ENCODE results near the gene SLC50A1. TPM values are rescaled to one million over a fixed set of nuclear protein-coding genes. Genes with fewer than 3 reads are reported as not detected.

The SLC50A1 gene
- total and polyA plus RNA-seq, 4 donors = 26.3 to 114 (median 68.4) TPM

DNA sequence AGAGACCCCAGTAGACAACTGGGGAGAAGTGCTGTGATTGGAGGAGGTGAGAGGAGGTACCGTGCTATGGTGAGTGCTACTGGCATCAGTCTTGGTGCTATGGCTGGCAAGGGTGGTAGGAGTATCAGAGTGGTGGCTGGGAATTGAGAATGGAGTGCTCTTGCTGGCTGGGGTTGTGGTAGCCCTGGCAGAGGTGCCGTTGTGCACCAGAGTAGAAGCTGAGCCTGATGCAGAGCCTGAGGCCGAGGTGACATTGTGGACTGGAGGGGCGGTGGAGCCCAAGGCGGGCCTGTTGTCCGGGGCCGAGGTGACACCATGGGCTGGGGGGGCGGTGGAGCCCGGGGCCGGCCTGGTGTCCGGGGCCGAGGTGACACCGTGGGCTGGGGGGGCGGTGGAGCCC is 52.6 kb downstream of the SLC50A1 start:
- peaks cover 0 to 22% (median 9%) of the 10 kb centered on the region in 5 donors for H3K4me1 ChIP-seq (ENCODE audit: control insufficient read depth in 5 of 5, insufficient read depth in 5 of 5, low read length in 5 of 5)
- no peak overlapping the region for H3K4me3 ChIP-seq
- no peaks in the 10 kb centered on the region for H3K9me3 ChIP-seq (ENCODE audit: control insufficient read depth in 4 of 4, insufficient read depth in 3 of 4, low read length in 3 of 4)
- no peak overlapping the region for H3K9ac ChIP-seq (ENCODE audit: insufficient read depth in 1 of 2, low read length in 2 of 2)
- TF ChIP-seq, protein P1, sequence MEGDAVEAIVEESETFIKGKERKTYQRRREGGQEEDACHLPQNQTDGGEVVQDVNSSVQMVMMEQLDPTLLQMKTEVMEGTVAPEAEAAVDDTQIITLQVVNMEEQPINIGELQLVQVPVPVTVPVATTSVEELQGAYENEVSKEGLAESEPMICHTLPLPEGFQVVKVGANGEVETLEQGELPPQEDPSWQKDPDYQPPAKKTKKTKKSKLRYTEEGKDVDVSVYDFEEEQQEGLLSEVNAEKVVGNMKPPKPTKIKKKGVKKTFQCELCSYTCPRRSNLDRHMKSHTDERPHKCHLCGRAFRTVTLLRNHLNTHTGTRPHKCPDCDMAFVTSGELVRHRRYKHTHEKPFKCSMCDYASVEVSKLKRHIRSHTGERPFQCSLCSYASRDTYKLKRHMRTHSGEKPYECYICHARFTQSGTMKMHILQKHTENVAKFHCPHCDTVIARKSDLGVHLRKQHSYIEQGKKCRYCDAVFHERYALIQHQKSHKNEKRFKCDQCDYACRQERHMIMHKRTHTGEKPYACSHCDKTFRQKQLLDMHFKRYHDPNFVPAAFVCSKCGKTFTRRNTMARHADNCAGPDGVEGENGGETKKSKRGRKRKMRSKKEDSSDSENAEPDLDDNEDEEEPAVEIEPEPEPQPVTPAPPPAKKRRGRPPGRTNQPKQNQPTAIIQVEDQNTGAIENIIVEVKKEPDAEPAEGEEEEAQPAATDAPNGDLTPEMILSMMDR (IDR thresholded peaks at IDR 0.05; ENCODE audit: control extremely low read depth, extremely low read depth) = no peak
- ATAC-seq (ENCODE audit: insufficient read depth, low FRiP score) = no peak
- H3K27me3 ChIP-seq (ENCODE audit: control insufficient read depth in 3 of 3, insufficient read depth in 3 of 3, low read length in 2 of 3) = no peaks in the 10 kb centered on the region
- no peaks in the 10 kb centered on the region for H3K36me3 ChIP-seq (ENCODE audit: control insufficient read depth in 4 of 4, insufficient read depth in 4 of 4, low read length in 4 of 4)
- 75 to 88% methylated on average over 12 to 14 of the region's 14 CpGs for WGBS, 2 donors
- no peak for DNase-seq
- H3K27ac ChIP-seq (ENCODE audit: low read depth in 1 of 2, low read length in 1 of 2) = peak overlapping the region in 1 of 2 donors; percentile 85

Small RNAs within 50 kb of the gene (small RNA-seq; reads per million reads assigned to genes)
- not detected for gene HMGN2P18 (ENCODE audit: low replicate concordance)
- not detected for gene RF00019 (ENCODE audit: low replicate concordance)

Other genes with a start within 250 kb of the SLC50A1 start
- gene PMVK, start 199.1 kb upstream of the SLC50A1 start, total RNA-seq = 10 to 100 TPM; 18.4 to 48.8 TPM
- gene PMVK, start 199.1 kb upstream of the SLC50A1 start, polyA plus RNA-seq = 10 to 100 TPM; 39.0 to 47.9 TPM
- 100 to 1,000 TPM in 1 of 2 donors, 10 to 100 TPM in 1; 37.3 to 178 TPM for gene PBXIP1, start 179.8 kb upstream of the SLC50A1 start, total RNA-seq
- gene PBXIP1, start 179.8 kb upstream of the SLC50A1 start, polyA plus RNA-seq = 10 to 100 TPM; 32.8 to 33.2 TPM
- gene PYGO2, start 174.1 kb upstream of the SLC50A1 start, total RNA-seq = 10 to 100 TPM; 17.9 to 25.2 TPM
- gene PYGO2, start 174.1 kb upstream of the SLC50A1 start, polyA plus RNA-seq = 10 to 100 TPM; 14.6 to 22.2 TPM
- gene SHC1, start 165.1 kb upstream of the SLC50A1 start, total RNA-seq = 100 to 1,000 TPM in 1 of 2 donors, 10 to 100 TPM in 1; 67.6 to 136 TPM
- gene SHC1, start 165.1 kb upstream of the SLC50A1 start, polyA plus RNA-seq = 100 to 1,000 TPM in 1 of 2 donors, 10 to 100 TPM in 1; 76.5 to 111 TPM
- 10 to 100 TPM; 22.3 to 33.6 TPM for gene CKS1B, start 161.2 kb upstream of the SLC50A1 start, total RNA-seq
- gene CKS1B, start 161.2 kb upstream of the SLC50A1 start, polyA plus RNA-seq = 10 to 100 TPM; 26.9 to 38.2 TPM
- 10 to 100 TPM; 10.9 to 37.0 TPM for gene FLAD1, start 152.5 kb upstream of the SLC50A1 start, total RNA-seq
- 10 to 100 TPM; 29.3 to 31.9 TPM for gene FLAD1, start 152.5 kb upstream of the SLC50A1 start, polyA plus RNA-seq
- gene LENEP, start 142.3 kb upstream of the SLC50A1 start, total RNA-seq = under 1 TPM in 1 of 2 donors, not detected in 1; 0.89 TPM
- gene LENEP, start 142.3 kb upstream of the SLC50A1 start, polyA plus RNA-seq = under 1 TPM in 1 of 2 donors, not detected in 1; 0.31 TPM
- 10 to 100 TPM; 41.9 to 83.3 TPM for gene ZBTB7B, start 133.1 kb upstream of the SLC50A1 start, total RNA-seq
- 10 to 100 TPM; 52.6 to 57.8 TPM for gene ZBTB7B, start 133.1 kb upstream of the SLC50A1 start, polyA plus RNA-seq
- 1 to 10 TPM in 1 of 2 donors, under 1 TPM in 1; 0.31 to 1.7 TPM for gene DCST2, start 102.1 kb upstream of the SLC50A1 start, total RNA-seq
- gene DCST2, start 102.1 kb upstream of the SLC50A1 start, polyA plus RNA-seq = 1 to 10 TPM in 1 of 2 donors, under 1 TPM in 1; 0.77 to 1.7 TPM
- gene DCST1, start 102.0 kb upstream of the SLC50A1 start, total RNA-seq = under 1 TPM in 1 of 2 donors, not detected in 1; 0.20 TPM
- under 1 TPM in 1 of 2 donors, not detected in 1; 0.08 TPM for gene DCST1, start 102.0 kb upstream of the SLC50A1 start, polyA plus RNA-seq
- 100 to 1,000 TPM in 1 of 2 donors, 10 to 100 TPM in 1; 49.5 to 209 TPM for gene ADAM15, start 84.5 kb upstream of the SLC50A1 start, total RNA-seq
- gene ADAM15, start 84.5 kb upstream of the SLC50A1 start, polyA plus RNA-seq = 100 to 1,000 TPM; 111 to 233 TPM
- 10 to 100 TPM in 1 of 2 donors, 1 to 10 TPM in 1; 8.3 to 13.4 TPM for gene EFNA4, start 72.1 kb upstream of the SLC50A1 start, total RNA-seq
- 10 to 100 TPM in 1 of 2 donors, 1 to 10 TPM in 1; 9.2 to 11.2 TPM for gene EFNA4, start 72.1 kb upstream of the SLC50A1 start, polyA plus RNA-seq
- 1 to 10 TPM; 1.1 to 1.9 TPM for gene EFNA3, start 57.0 kb upstream of the SLC50A1 start, total RNA-seq
- gene EFNA3, start 57.0 kb upstream of the SLC50A1 start, polyA plus RNA-seq = 1 to 10 TPM; 1.5 to 1.8 TPM
- gene EFNA1, start 8.0 kb upstream of the SLC50A1 start, total RNA-seq = 100 to 1,000 TPM; 111 to 202 TPM
- 100 to 1,000 TPM; 149 to 187 TPM for gene EFNA1, start 8.0 kb upstream of the SLC50A1 start, polyA plus RNA-seq
- 10 to 100 TPM; 33.7 to 99.6 TPM for gene DPM3, start 4.7 kb downstream of the SLC50A1 start, total RNA-seq
- gene DPM3, start 4.7 kb downstream of the SLC50A1 start, polyA plus RNA-seq = 100 to 1,000 TPM; 166 to 491 TPM
- gene KRTCAP2, start 37.5 kb downstream of the SLC50A1 start, total RNA-seq = 100 to 1,000 TPM in 1 of 2 donors, 10 to 100 TPM in 1; 58.2 to 162 TPM
- 100 to 1,000 TPM; 218 to 592 TPM for gene KRTCAP2, start 37.5 kb downstream of the SLC50A1 start, polyA plus RNA-seq
- under 1 TPM; 0.60 to 0.71 TPM for gene TRIM46, start 38.0 kb downstream of the SLC50A1 start, total RNA-seq
- gene TRIM46, start 38.0 kb downstream of the SLC50A1 start, polyA plus RNA-seq = under 1 TPM; 0.26 to 0.31 TPM
- gene THBS3, start 72.0 kb downstream of the SLC50A1 start, total RNA-seq = 10 to 100 TPM; 26.6 to 33.1 TPM
- 10 to 100 TPM; 11.4 to 22.1 TPM for gene THBS3, start 72.0 kb downstream of the SLC50A1 start, polyA plus RNA-seq
- gene MTX1, start 72.8 kb downstream of the SLC50A1 start, total RNA-seq = 10 to 100 TPM; 25.6 to 46.7 TPM
- 10 to 100 TPM; 69.9 to 72.1 TPM for gene MTX1, start 72.8 kb downstream of the SLC50A1 start, polyA plus RNA-seq
- 10 to 100 TPM in 1 of 2 donors, 1 to 10 TPM in 1; 9.0 to 28.7 TPM for gene ENTREP3, start 119.6 kb downstream of the SLC50A1 start, total RNA-seq
- 10 to 100 TPM in 1 of 2 donors, 1 to 10 TPM in 1; 8.4 to 16.8 TPM for gene ENTREP3, start 119.6 kb downstream of the SLC50A1 start, polyA plus RNA-seq
- 10 to 100 TPM; 29.9 to 84.6 TPM for gene SCAMP3, start 126.5 kb downstream of the SLC50A1 start, total RNA-seq
- gene SCAMP3, start 126.5 kb downstream of the SLC50A1 start, polyA plus RNA-seq = 10 to 100 TPM; 55.0 to 90.3 TPM
- 10 to 100 TPM; 55.5 to 56.5 TPM for gene CLK2, start 137.7 kb downstream of the SLC50A1 start, total RNA-seq
- 10 to 100 TPM; 41.1 to 53.0 TPM for gene CLK2, start 137.7 kb downstream of the SLC50A1 start, polyA plus RNA-seq
- 1 to 10 TPM; 2.2 to 4.7 TPM for gene HCN3, start 141.6 kb downstream of the SLC50A1 start, total RNA-seq
- gene HCN3, start 141.6 kb downstream of the SLC50A1 start, polyA plus RNA-seq = 1 to 10 TPM; 1.0 to 2.3 TPM
- under 1 TPM in 1 of 2 donors, not detected in 1; 0.09 TPM for gene PKLR, start 165.6 kb downstream of the SLC50A1 start, total RNA-seq
- under 1 TPM in 1 of 2 donors, not detected in 1; 0.02 TPM for gene PKLR, start 165.6 kb downstream of the SLC50A1 start, polyA plus RNA-seq
- gene FDPS, start 173.0 kb downstream of the SLC50A1 start, total RNA-seq = 100 to 1,000 TPM; 193 to 316 TPM
- gene FDPS, start 173.0 kb downstream of the SLC50A1 start, polyA plus RNA-seq = 100 to 1,000 TPM; 301 to 385 TPM
- 10 to 100 TPM; 25.0 to 37.7 TPM for gene RUSC1, start 185.0 kb downstream of the SLC50A1 start, total RNA-seq
- 10 to 100 TPM; 18.2 to 20.6 TPM for gene RUSC1, start 185.0 kb downstream of the SLC50A1 start, polyA plus RNA-seq

All from lung (tissue), 13 donors.